Midbrain (tissue), 1 donor: ENCODE results near the gene DPCD.
A peak's percentile ranks its signal among the peaks of the same experiment; 100 is the strongest.

Experiments used
- DNase-seq: peaks from one replicate; lab custom pipeline; 2025; lab: John Stamatoyannopoulos, UW

Gene DPCD

DNA sequence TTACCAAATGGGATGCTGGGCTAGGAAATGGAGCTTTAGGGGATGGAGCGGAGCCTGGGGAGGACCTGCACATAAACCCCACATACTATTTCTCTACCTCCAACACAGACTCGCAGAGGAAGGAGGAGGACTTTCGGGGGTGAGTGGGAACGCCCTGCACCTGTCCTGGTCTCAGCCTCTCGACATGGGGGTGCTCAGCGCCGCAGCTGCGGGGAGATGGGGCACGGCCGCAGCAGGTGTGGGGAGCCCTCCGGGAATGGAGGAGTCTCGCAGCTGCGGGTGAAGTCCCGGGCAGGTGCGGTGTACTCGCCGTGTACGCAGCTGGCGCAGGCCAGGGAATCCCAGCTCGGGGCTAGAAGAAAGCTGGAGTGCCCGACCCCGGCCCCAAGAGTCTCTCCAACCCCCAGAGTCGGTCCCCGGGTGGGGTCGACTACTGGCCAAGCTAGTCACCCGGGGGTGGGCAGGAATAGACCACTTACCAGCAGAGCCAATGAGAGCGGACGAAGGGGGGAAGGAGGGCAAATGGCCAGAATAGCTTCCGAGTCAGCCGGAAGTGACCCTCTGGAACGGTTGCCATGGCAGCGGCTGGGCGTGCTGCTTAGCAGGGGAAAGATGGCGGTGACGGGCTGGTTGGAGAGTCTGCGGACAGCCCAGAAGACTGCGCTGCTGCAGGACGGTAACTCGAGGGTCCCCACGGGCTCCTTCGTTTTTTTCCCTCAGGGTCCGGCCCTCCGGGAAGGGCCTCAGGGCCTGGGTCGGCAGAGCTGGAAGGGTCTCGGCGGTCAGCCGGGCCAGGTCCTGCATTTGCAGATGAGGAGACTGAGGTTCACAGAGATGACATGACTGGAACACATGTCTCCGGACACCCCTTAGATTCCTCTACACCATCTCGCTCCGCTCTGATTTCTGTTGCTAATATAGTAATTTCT, at the start of gene DPCD, which contains the start of gene POLL:
DPCD (plus strand) TSS at position 597 of the 929 bp plus-strand sequence; CDS start at position 613, 16 bp downstream.
POLL (minus strand) TSS at position 533 of the 929 bp plus-strand sequence. CDS start 897 bp downstream, outside the sequence.
- peak; percentile 96 for DNase-seq

DNA sequence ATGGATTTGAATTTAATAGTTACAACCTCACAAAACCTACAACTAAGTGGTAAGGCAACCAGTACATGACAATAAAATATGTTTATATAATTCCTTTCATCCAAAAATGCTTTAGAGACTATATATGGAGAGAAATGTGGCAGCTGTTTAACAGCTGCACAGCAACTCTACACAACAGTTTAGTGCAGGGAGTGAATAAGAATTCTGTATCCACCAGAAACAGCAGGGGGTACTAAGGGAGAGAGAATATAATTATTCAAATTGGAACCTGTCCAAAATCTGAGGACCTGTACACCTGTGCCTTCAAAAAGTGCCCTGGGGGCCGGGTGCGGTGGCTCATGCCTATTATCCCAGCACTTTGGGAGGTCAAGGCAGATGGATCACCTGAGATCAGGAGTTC, 49.7 kb upstream of the DPCD start:
- DNase-seq: no peak

DNA sequence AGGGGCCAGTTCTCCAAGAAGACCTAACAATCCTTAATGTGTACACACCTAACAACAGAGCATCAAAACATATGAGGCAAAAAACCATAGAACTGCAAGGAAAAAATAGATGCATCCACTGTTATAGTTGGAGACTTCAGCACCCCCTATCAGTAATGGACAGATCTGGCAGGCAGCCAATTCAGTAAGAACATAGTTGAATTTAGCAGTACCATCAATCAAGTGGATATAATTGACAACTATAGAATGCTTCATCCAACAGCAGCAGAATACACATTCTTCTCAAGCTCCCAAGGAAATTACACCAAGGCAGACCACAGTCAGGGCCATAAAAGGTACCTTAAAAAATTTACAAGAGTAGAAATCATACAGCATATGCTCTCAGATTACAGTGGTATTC, 42.2 kb upstream of the DPCD start:
- no peak for DNase-seq

DNA sequence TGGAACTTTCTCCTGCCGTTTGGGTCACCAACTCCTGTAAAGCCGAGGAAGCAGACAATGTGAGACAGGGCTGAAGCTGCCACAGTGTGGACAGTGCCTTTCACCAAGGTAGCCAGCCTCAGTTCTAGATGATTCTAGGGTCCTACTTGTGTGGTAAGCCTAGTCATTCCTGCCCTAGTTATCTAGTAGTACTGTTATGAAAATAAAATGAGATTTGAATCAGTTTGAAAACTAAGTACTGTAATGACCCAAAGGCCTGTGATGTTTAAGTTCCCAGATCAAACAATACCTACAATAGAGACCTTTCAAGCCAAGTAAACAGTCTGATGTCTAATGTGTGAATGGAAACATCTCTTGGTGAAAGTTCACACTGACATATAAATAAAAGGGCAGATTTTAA, 37.2 kb upstream of the DPCD start:
- DNase-seq: no peak

DNA sequence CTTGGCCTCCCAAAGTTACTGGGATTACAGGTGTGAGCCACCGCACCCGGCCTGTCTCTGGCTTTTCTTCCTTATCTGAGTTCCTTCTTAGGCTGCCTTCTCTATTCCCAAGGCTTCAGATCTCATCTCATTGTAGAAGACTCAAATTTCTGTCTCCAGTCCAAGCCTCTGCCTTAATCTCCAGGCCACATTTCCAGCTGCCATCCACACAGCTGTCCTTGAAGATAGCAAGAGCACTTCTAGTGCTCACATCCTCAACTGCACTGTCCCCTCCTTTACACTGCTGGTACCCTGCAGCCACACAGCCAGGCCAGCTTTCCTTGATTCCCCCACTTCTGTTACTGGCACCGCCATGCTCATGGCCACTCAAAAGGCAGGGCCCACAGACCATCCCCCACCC, 35.7 kb upstream of the DPCD start:
- DNase-seq: no peak

DNA sequence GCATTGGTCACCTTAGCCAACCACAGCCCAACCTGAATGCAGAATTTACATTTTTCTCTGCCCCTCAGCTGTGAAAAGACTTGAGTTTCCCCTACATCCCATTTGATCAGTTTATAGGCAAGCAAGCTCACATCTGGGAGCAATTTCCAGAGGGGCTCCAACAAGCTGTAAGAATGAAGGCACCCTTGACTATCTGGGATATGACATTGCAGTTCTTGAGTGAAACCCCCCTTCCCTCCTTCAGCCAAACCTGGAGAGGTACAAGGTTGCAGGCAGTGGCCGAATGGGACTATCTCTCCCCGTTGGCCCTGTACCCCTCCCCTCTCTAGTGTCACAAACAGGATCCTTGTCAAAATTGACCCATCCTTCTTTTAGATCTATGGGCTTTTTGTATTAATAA, 30.6 kb upstream of the DPCD start:
- DNase-seq: no peak

DNA sequence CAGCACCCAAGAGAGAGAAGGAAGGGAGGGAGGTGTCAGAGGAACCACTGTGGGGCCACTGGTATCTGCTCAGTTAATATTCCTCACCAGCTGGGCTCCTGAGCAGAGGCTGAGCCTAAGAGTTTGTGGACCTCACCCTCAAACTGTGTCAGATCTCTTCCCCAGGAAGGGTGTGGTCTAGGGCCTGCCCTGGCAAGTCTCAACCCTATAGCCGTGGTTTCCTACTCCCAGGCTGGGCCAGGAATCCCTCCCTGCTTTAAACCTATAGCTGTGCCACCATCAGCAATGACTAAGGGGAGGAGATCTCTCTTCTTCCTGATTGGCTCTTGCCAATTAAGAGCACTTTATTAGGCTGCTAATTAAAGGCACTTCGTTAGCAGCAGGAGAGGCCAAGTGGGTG, 29.9 kb upstream of the DPCD start:
- DNase-seq: no peak

DNA sequence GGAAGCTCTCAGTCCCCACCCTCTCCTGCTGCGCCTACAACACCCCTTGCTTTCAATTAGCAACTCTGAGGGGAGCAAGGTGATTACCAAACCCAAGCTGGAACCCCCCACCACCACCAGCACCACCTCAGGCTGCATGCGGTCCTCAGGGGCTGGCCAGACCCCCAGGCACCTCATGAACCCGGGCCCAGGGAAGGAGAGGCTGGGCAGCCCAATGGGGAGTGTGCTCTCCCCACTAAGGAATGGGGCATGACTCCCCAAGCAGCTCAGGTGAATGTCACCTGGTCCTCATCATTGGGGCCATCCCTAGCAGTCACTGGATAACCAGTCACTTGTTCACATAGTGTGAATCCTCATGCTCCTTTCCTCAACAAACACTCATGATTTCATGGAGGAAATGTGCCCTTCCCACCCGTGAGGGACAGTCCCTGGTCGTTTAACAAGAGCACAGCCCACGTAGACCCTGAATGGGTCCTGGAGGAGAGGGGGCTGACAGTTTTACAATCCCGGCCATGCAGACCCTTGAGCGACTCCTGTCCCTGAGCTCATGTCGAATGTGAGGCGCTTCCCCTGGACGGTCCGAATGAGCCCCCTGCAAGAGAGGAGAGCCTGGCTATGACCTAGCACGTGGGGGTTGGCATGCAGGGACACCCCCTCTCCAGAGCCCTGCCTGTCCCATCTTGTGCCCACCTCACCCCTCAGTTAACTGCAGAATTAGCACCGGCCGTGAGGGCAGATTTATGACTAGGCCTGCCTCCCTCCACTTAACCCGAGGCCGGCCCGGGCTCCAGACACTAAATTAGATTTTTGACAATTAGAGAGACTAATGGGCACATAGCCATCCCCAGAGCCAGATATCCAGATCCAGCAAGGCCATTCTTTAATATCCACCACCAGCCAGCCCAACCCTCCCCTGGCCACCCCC, 29.2 kb upstream of the DPCD start:
- no peak for DNase-seq

DNA sequence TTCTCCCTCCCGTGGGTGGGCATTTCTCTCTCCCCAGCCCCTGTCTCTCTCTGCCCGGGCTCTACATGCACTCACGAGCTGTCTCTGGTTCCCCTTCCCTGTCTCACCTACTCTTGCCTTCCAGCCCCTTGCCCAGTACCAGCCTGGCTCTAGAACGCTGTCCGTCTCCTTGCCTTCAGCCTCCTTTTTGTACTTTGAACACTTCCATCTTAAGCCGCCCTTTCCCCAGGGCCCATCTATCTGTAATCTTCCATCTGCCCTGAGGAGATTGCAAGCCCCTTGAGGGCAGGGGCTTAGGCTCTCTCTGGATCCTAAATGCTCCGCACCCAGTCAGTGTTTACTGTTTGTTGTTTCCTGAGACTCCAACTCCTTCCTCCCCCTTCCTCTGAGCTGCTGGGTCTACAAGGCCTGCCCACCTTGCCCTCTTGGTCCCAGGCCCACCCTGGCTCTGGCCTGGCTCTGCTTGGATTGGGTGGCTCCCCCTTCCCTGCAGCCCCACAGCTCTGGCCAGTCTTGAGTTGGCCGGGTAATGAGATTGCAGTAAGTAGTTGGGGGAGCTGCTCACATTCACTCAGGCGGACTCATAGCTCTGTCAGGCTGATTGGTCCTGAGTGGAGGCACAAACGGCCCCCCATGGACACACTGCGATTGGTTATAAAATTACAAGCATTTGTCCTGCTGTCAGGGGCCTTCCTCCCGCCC, 28.4 kb upstream of the DPCD start:
- DNase-seq: no peak

DNA sequence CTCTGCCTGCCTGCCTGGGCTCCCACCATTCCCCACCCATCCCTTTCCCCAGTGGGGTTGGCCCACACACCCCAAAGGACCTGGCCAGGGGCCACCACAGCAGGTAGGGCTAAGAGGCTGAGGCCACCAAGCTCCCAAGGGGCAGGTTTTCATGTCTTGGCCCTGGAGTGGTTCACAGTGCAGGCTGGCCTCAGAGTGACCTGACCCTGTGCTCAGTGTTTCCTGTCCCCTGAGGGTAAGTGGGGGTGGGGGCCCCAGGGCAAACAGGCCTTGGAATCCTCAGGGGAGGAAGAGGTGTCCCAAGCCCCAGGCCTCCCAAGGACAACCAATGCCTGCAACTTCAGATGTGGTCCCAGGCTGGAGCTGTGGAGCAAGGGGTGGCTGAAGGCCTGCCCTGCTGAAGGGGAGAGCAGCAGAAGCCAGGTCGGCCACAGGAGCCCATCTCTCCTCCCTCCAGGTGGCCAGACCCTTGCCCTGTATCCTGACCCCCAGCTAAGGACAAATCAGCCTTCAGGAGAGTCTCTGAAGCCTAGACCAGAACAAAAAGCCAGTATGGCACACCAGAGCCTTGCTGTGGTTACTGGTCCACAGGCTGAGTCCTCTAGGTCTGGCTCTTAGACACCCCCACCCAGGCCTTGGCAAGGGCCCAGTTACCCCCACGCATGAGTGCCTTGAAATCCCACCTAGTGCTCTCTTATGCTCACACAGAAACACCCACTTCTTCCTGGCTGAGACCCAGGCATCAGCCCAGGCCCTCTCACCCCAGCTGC, 27.6 kb upstream of the DPCD start:
- DNase-seq: no peak

DNA sequence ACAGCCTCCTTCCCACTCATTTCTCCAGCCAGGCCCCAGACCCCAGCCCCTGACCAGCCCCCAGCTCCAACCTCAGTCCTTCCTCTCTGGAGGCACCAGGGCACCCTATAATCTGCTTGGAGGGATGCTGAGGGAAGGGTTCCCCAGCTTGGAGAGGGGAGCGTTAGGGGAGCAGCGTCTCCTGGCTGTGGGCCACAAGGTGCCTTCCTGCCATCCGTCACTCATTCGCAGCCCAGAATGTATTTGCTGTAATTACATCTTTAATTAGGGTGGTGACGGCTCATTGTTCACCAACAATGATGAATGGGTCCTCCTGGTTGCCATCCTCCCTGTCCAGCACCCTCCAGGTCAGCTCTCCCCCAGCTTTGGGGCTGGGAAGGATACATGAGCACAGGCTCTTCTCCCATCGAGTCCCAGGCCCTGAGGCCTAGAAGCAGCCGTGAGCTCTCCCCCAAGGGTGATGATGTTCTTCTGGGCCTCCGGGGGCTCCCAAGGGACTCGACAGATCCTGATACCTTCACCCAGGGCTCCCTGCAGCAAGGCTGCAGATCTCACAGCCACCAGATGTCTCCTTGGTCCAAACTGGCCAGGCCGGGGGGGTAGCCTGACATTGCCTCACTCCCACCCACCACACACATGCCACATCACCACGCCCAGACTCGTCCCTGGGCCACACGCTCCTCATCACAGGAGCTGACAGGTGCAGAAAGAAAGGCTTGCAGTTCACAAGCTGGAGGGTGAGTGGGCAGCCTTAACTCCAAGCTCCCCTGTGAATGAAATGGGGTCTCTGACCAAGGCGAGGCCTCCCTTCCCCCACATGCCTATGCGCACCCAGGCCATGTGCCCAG, 26.8 kb upstream of the DPCD start:
- no peak for DNase-seq

DNA sequence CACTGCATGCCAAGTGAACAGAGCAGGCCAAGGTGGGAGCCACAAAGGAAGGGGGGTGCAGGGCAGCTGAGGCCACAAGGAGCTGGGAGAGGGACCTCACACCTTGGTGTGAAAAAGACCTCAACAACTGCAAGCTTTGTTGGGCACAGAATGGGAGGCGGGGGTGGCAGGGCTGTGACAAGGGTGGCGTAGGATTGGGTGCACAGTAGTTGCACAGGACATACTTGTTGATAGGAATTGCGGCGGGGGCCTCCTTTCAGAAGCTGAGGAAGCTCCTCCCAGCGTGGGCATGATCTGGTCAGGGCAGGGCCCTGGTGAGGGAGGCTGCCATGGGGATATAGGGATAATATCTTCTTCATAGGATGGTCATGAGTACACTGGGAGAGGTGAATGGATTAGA, 25.9 kb upstream of the DPCD start:
- no peak for DNase-seq

DNA sequence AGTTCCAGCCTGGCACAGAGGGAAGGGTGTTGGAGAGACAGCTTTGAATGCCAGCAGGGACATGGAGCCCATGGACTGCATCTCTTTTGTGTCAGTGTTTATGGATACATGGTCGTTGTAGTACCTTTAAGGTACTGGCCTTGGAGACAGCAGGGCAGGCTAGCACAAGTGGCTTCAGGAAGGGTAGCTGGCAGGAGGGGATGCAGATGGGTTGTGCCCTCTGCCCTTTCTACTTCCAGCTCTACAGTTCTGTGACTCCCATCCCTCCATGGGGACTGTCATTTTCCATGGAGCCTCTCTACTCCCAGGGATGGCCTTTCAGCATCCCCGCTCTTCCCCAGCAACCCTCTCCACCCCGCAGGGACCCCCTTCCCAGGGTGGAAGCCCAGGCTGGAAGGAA, 25.1 kb upstream of the DPCD start:
- DNase-seq: no peak

DNA sequence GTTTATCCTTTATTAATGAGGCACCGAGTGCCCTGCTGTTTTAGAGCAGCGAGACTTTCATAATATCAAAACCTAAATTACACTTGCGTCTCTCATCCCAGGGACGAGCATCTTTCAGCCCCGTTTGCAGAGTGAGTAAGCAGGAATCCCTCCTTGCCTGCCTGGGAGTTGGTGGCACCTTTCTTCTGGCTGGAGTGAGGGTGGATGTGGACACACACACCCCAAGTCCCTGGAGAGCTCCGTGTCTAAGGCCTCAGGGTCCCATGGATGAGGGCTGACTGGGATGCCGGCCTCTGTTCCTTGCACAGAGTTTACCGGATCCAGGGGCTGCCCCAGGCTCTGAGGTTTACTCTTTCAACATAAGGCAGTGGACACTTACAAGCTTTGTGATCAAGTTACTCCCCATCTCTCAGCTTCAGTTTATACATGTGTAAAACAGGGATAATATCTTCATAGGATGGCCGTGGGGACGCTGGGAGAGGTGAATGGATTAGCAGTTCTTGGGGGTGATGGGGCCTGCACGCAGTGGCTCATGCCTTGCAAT, 24.6 kb upstream of the DPCD start:
- no peak for DNase-seq

DNA sequence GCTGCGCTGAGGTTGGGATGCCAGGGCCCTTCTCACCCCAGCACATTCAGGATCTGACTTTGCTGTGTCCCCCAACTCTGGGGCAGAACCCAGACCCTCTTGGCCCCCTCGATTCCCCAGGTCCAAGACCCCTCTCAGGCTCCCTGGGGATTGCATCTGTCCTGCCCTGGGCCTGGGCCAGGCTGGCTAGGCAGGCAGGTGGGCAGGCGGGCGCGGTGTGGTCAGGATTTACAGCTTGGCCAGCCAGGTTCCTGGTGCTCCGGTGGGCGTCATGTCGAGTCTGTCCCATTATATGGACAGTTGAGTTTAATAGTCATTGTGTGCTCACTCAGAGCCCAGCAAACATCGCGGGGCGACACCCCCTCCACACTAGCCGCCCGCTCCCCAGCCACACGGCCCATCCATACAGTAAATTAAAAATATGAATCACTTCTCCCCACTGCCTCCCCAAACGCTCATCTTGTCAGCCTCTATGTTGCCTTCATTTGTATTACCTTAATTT, 23.6 kb upstream of the DPCD start:
- DNase-seq: no peak

DNA sequence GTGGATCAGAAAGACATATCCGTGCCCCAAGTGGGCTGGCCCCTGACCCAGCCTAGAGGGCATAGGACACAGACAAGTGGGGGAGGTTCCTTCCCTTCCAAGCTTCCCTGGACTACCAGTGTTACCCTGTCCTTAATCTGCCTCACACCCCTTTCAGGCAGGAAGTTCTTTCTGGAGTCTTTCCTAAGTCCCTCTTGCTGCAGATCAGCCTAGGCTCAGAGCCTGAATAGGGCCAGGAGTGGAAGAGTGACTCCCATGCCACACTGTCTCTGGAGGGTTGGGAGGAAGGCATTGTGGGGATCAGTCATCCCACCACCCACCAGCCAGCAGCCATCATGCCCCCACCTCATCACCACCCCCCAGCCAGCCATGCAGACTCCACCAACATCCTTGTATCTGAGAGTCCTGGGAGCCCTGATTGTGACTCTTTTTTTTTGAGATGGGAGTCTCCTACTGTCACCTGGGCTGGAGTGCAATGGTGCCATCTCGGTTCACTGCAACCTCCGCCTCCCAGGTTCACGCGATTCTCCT, 22.7 kb upstream of the DPCD start:
- no peak for DNase-seq

DNA sequence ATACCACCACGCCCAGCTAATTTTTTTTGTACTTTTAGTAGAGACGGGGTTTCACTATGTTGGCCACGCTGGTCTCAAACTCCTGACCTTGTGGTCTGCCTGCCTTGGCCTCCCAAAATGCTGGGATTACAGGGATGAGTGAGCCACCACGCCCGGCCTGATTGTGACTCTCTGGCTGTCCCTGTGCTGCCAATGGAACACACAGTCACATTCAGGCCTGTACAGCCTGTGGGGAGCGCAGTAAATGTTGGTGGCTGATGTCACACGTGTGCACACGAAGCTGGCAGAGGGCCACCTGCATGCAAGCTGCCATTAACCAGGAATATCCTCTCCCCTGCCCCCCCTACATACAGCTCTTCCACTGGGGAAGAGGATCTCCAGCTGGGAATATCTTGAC, 22.2 kb upstream of the DPCD start:
- no peak for DNase-seq

DNA sequence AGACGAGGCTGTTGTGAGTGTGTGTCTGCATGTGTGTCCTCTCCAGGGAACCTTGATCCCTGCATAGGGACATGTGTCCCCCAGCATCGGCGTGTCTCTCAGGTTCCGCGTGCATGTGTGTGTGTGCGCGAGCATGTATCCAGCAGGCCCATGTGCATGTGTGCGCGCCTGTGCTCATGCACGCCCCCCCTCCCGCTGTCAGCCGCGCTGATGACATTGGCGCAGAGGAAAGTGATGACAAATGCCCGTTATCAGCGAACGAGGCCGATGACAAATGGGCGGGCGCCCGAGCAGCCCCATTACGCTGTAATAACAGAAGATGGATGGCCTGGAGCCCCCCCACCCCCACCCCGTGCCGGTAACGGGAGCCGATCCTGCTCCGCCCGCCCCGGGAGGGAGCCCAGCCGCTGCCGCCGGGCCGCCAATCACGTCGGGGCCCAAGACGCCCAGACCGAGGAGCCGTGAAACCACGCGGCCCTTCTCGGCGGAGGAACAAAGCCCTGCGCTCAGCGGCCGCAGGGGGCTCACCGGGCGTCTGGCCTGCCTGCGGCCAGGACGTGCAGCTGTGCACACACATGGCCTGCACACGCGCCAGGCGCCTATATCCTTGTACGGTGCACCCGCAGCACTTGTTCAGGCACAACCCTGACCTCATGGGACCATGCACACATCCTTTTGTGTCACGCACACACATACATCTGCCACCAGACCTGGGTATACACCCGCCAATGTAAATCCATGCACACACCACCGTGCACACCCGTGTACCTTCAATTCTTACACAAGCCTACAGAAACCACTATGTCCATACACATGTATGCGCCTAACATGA, 21.6 kb upstream of the DPCD start:
- no peak for DNase-seq
